Activated T-cell treated with anti-CD3 and anti-CD28 coated beads, Interleukin-2, amount 50 U/mL, for 48 hours (primary cell): Measurements from ENCODE around the gene FNIP1.
"Not testable (repeated sequence)": the region's sequence is repeated elsewhere in the genome, so short reads cannot be mapped to it uniquely, and the experiment has no call there.

Experiments used
- DNase-seq, 2 experiments: peaks; one replicate each; pipeline ENCODE4 v3.0.0-alpha.2; 2020

FNIP1 gene

DNA sequence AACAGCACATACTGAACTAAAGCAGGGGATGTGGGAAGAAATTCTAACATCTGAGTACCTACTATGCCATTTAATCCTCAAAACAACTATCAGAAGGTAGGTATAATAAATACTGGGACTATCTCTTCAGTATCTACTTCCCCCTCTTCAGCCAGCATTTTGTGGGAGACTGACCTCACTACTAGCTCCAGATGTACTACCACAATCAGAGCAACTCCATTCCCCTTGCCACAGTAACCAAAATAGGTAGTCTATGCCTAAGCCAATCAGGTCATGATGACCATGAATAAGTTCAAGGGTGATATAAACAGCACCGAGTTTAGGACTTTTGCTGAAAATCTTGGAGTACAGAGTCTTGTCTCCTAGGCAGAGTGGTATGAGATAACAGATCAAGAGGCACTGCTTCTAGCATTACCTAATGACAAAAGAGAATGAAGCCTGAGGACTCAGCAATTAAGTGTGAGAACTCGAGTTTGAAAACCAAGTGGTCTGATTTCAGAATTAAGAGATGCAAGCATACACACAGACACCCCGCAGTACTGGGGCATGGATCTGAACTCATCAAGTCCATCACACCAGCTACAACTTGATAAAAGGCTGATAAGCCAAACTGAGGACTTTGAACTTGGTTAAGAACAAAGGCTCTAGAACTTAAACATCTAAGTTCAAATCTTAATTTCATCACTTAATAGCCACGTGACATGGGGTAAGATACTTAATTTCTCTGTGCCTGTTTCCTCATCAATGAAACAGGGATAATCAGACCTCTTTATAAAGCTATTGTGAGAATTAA is 9.7 kb downstream of the FNIP1 start:
- DNase-seq: no peak

DNA sequence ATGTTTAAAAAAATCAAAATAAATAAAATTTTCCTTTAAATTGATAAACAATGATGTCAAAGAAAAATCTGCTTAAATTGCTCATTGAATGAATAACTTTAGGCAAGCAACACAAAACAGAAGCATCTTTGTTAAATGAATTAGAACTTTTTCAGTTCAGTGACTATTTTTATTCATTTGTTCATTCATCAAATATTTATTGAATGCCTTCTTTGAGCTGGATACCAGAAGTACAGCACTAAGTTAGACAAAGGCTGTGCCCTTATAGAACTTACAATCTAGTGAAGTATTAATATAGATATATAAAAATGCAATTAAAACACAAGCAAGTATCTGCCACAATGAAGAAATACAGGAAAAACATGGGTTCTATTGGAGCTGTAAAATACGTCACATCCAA is 10.8 kb downstream of the FNIP1 start:
- no peak for DNase-seq

DNA sequence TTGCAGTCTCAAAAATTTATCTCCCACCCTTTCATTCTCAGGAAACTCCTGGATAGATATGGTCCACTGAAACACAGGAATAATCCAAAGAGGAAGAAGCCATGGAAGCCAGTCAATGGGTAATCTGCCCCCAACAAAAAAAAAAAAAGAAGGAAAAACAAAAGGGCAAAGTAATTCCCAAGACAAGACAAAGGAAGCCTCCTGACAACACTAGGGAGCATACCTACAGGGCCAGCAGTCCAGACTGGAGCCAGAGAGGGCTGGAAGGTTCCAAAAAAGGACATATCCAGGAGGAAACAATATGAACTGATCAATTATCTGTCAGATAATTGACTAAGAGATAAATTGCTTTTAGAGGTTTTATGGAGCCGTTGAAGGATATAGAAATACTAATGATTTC is 12.9 kb downstream of the FNIP1 start:
- DNase-seq: no peak

DNA sequence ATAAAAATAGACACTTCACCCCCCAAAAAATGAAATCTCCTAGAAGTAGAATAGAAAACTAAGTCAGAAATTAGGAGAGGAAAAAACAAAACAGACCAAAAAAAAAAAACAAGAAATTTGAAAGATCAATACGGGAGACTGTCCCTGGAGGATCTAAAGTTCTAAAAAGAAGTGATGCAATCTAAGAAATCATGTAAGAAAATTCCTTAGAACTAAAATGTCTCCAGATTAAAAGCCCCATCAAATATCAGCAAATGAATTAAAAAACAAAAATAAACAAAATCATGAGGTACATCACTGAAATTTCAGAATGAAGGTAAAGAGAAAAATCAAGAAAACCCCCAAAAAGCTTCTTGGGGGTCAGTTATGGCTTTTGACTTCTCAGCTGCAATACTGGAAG is 13.5 kb downstream of the FNIP1 start:
- DNase-seq: no peak

DNA sequence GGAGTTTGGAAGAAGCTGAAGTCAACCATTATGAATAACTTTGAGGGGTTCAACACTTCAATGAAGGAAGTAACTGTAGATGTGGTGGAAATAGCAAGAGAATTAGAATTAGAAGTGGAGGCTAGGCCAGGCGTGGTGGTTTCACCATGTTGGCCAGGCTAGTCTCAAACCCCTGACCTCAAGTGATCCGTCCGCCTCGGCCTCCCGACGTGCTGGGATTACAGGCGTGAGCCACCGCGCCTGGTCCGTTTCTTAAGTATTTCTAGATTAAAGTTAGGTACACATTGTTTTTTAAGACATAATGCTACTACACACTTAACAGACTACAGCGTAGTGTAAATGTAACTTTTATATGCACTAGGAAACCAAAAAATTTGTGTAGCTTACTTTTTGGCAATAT is 14.1 kb downstream of the FNIP1 start:
- no peak for DNase-seq

DNA sequence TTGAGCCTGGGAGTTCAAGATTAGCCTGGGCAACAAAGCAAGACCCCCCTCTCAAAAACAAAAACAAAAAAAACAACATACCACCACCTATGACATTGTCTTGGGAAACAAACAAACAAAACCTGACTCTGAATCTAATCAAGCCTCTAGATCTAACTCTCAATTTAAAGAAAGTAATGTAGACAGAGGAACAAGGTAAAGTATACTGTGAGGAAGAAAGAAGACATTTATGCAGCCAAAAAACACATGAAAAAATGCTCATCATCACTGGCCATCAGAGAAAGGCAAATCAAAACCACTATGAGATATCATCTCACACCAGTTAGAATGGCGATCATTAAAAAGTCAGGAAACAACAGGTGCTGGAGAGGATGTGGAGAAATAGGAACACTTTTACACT is 18.7 kb downstream of the FNIP1 start:
- not testable (repeated sequence) for DNase-seq

DNA sequence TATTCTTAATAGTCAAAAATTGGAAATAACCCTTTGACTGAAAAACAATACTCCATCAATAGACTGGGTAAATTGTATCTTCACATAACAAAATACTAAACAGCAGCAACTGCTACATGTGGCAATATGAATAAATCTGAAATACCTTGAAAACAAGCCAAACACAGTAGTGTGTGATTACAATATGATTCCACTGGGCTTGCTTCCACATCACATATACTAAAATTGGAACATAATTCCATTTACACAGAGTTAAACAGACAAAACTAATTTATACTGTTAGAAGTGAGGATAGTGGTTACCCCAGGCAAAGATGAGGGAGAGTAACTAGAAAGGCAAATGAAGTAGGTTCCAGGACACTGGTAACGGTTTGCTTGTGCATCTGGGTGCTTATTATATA is 20.4 kb downstream of the FNIP1 start:
- no peak for DNase-seq

DNA sequence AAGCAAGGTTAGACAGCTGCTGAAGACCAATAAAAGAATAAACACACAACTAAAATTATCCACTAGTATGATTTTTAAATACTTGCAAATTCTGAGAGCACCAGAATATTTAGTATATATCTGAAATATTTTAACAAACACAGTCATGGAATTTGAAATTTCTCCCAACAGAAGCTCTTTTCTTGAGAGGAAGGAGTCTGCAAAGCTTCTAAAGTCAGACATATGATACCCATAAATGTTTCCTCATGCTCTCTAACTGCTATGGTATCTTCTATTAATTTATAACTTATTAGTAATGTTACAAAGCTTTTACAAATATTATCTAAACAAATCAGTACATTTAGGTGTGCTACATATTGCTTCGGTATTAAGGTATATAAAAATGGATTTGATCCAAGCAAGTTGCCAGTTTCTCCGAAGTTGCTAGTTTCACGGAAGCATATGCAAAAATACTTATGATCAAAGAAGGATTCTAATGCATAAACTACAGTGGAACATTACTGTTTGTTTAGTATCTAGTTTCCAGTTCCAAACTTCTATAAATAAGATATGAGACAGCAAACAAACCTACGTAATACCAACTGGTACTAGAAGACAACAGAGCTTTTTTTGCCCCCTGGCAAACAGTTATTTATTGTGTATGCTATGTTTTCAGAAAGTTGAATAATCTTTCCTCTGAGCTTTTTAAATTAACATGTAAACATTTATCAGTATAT is 22.0 kb downstream of the FNIP1 start:
- no peak for DNase-seq

DNA sequence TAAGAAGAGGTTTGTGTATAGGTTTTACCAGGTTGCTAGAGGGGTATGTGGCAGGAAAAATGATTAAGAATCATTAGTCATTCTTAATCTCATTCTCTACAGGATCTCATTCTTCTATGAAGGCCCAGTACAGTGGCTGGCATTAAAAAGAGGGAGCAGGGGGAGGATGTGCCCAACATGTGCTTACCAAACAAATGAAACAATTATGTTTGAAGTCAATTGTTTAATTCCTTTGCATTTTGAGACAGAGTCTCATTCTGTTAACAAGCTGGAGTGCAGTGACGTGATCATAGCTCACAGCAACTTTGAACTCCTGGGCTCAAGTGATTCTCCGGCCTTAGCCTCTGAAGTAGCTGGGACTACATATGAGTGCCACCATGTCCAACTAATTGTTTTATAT is 23.0 kb downstream of the FNIP1 start:
- DNase-seq: no peak

DNA sequence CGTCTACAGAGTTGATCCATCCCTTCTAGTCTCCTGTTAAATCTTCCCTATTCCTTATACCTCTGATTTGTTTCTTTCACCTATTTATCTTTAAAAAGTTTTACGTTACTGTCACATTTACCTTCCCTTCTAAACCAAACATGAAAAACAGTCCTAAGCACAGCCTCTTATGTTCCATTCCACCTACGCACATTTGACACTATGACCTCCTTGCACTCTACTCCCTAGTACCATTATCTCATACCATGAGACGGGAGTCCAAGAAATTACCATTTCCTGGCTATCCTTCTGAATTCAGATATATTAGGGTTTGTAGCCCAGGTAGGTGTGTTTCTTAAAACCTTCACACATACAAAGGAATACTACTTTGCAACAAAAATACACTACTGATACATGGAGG is 25.1 kb downstream of the FNIP1 start:
- no peak for DNase-seq

DNA sequence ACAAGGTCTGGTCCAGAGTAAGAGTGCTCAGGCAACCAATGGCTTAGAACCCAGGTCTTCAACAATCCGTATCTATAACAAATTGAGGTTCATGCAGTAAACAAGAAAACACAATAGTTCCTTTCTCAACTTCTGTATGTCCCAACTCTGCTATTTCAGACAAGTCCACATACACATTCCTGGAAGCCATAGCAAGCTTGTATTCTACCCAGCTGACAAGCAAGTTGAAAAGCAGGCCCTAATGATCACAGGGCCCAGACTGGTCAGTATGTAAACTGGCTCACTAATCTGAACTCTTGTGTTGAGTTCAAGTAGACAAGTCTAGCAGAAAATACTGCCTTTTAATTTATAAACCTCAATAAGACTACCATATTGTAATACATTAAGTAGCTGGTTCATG is 26.9 kb downstream of the FNIP1 start:
- no peak for DNase-seq

DNA sequence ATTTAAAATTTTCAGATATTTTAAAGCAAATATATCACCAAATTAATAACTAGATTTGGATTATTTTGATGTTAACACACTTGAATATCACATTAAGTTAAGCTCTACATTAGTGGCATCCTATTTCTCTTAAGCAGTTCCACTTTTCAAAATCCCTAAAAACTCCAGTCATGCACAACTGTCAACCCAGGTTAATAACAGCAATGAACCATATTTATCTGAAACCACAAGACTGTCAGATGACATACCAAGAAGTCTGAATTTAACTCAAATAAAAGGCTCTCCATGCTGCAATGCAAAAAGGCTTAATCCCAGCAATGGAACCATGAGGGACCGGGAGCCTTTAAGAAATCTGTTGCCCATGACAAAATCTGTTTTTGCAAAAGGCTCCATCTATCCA is 27.5 kb downstream of the FNIP1 start:
- DNase-seq: no peak

DNA sequence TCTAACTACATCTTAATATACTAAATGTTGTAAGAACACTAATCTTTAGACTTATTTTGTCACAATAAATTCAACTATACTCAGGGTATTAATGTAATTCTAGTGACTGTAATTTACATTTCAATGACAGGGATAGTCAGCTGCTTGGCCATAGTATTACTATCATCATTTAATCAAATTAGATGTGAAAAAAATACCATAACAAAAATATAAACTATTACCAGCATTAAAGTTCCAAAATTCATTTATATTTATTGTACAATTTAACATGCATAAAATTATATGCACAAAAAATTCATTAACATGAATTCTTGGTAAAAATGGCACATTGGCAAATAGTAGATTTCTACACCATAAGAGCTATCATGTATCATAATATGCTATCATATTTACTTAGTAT is 28.9 kb downstream of the FNIP1 start:
- no peak for DNase-seq

DNA sequence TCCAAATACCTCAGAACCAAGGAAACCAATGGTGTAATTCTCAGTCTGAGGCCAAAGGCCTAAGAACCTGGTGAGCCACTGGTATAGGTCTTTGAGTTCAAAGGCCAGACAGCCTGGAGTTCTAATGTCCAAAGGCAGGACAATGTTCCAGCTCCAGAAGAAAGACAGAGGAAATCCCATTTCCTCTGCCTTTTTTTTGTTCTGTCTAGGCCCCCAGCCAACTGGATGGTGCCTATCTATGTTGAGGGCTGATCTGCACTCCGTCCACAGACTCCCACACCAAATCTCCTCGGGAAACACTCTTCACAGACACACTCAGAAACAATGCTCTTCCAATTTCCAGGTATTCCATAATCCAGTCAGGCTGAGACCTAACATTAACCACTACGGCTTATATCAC is 30.1 kb downstream of the FNIP1 start:
- DNase-seq: no peak

DNA sequence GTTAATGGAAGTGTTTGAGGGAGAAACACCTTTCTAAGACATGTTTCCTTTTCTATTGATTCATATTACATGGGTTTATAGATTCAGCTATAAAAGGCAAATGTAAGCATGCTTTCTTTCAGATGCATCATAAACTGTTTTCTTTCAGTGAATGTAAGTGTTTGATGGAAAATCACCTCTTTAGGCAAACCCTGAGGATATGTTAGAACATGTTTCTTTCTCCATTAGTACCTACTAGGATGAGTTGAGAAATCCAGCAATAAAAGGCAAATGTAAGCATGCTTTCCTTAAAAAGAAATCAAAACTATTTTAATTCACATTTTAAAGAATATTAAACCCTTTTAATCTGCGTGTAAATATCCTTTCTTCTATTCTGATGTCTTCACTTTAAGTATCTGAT is 31.6 kb downstream of the FNIP1 start:
- DNase-seq: no peak

DNA sequence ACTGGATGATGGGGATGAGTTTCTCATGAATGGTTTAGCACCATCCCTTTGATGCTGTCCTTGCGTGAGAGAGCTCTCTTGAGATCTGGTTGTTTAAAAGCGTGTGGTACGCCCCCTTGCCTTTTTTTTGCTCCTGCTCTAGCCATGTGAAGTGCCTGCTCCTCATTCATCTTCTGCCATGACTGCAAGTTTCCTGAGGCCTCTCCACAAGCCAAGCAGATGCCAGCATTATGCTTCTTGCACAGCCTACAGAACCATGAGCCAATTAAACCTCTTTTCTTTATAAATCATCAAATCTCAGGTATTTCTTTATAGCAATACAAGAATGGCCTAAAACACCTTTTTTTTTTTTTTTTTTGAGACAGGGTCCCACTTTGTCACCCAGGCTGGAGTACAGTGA is 32.8 kb downstream of the FNIP1 start:
- no peak for DNase-seq

DNA sequence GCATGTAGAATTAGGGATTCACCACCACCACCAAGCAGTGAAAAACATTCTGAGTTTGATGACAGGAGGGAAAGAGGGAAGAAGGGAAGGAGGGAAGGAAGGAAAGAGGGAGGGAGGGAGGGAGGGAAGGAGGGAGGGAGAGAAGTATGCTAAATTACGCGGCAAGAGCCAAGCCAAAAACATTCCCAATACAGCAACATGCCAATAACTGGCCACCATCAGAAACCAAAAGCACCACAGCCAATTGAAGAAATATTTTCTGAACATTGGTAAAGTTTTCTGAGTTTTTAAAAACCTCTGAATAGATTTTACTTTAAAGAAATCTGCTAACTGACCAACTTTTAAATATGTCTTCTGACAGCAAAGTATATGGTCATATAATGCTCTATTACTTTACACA is 36.0 kb downstream of the FNIP1 start:
- DNase-seq: no peak

DNA sequence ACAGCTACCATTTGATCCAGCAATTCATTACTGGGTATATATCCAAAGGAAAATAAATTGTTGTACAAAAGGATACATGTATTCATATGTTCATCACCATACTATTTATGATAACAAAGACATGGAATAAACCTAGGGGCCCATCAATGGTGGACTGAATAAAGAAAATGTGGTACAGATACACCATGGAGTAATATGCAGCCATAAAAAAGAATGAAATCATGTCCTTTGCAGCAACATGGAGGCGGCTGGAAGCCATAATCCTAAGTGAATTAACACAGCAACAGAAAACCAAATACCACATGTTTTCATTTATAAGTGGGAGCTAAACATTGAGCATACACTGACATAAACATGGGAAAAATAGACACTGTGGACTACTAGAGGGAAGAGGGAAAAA is 37.1 kb downstream of the FNIP1 start:
- no peak for DNase-seq

DNA sequence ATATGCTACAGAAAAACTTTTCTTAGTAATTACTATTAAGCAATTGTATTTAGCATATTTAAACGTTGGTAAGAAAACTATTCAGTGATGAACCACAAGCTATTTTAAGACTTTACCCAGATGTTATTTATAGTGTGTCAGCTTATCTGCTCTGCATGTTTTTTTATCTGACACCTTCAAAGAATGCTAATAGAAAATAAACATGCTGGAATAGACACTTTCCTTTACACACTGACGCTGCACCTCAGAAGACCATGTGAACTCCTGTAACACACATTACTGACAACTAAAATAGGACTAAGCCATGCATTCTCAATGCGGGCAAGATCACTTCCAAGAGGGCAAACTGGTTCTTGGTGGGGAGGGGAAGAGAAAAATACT is 38.3 kb downstream of the FNIP1 start:
- DNase-seq: no peak

DNA sequence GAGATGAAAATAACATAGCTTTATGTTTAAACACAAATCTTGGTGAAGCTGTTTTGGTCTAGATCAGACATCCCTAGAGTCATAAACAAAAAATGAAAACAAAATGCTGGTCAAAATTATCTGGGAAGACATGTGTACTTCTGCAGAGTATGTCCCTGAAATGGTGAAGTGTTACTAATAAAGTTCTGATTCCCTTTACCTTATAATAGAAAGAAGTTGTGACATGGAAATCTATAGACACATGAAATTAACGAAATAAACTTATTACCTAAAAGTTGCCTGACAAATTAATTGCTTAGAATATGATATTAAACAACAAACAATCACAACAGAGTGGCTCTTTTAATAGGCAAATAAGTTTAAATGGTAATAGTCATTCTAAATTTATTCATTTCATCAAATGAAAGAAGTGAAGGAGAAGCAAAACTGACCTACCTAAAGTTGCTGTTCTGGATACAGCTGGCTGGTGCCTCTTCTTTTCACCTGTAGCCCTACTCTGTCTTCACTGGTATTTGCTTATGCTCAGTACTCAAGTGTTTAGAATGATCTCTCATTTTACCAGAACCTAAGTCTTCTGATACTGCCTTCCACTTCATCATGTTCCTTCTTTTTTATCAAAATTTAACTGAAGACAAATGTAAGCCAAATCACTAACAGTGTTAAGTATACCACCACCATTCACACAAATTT is 38.8 kb downstream of the FNIP1 start:
- DNase-seq: no peak

DNA sequence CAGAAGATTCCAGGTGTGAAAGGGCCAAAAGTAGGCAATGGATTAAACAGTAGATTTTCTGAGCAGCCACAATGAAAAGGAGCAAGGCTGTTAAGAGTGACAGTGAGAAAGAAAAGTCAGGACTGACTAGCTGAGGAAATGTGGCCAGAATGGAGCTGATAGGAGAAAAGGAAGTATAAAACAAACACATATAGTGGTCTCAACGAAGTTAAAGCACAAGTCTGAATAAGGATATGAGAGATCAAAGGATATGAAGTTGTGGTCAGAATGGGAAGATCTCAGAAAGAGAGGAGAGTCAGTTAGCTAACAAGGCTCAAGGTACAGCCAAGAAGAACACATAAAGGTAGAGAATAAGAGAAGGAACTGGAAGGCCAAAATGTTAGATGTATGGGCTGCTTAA is 39.9 kb downstream of the FNIP1 start:
- DNase-seq: no peak

DNA sequence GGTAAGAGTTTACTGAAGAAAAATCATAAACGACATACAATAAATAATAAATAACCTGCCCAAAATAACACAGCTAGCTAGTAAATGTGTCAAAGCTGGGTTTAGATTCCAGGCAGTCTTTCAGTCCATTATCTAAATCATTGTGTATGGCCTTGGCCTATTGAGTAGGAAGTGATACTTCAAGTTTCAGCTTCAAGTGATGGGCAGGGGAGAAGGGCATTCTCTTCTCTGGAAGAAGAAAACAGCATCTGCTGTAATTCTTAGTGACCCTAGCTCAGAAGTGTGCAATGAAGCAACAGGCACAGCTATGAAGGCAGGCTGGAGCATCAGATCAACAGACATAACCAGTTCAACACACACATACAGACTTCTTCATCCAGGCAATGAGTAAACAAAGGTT is 42.5 kb downstream of the FNIP1 start:
- DNase-seq: no peak

DNA sequence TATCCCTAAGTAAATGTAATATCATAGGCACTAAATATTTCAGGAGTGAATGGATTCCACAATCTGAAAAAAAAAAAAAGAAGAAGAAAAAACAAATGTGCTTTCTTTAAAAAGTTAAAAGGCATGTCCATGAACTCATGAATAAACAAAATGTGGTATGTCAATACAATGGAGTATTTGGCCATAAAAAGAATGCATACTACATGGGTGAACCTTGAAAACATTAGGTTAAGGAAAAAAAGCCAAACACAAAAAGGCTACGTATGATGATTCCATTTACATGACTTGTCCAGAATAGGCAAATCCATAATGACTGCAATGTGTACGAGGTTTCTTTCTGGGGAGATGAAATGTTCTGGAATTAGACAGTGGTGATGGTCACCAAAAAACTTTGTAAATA is 45.3 kb downstream of the FNIP1 start:
- DNase-seq: no peak
